GM04504 (cell line): ENCODE measurements around the gene NBAS.
"Not testable (repeated sequence)": the region's sequence is repeated elsewhere in the genome, so short reads cannot be mapped to it uniquely, and the experiment has no call there.

Source experiments
- DNase-seq: peaks from one replicate; pipeline ENCODE4 v3.0.0-alpha.2; 2012; ENCODE audit warnings: low read depth

The NBAS gene

DNA sequence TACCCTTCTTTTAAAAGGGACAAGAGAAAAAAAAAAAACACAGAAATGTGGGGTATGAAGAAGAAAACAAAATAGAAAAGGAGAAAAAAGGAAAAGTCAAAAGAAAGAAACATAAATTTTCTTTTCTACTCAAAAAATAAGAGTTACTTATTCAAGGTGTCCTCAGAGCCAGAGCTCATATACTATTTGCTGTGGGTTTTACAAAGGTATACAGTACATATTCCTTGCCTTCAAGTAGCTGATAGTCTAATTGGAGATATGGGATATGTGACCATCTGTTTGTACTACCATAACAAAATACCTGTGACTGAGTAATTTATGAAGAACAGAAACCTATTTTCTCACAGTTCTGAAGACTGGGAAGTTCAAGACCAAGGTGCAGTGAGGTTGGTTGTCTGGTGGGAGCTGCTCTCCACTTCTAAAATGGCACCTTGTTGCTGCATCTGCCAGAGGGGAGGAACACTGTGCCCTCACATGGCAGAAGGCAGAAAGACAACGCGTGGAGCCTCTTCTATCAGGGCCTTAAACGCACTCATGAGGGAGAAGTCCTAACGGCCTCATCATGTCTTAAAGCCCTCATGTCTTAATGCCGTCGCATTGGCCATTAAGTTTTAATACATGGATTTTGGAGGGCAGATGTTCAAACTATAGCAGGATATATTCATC lies 33.9 kb downstream of the NBAS start:
- DNase-seq, result no peak

DNA sequence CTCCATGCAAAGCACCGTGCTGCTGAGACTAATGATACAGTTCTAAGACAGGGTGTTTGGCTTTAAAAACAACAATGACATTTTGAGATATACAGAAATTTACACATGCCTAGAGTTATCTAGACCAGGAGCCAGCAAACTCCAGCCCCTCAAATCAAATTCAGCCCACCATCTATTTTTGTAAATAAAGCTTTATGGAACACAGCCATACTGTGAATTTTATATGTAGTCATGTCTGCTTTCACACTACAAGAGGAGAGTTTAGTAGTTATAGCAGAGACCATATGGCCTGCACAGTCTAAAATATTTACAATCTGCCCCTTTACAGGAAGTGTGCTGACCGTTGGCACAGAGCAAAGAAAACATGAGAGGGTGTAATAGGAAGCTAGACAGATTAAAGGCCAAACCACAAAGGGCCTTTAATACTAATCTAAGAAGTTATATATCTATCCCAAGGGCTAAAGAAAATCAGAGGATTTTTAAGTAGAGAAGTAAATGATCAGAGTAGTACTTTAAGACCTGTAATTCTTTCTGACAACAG lies 39.4 kb downstream of the NBAS start:
- DNase-seq, result no peak

DNA sequence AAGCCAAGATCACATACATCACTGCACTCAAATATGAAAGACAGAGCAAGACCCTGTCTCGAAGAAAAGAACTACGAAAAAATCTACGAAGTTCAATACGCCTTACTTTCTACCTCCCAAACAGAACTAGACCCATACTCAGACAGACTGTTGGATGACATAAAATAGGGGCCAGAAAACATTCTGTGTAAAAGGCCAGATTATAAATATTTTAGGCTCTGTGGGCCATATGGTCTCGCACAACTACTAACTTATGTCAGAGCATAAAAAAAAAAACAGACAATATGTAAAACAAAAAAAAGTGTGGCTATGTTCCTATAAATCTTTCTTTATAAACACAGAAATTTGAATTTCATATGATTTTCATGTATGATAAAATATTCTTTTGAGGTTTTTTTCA lies 40.8 kb downstream of the NBAS start:
- DNase-seq, result no peak

DNA sequence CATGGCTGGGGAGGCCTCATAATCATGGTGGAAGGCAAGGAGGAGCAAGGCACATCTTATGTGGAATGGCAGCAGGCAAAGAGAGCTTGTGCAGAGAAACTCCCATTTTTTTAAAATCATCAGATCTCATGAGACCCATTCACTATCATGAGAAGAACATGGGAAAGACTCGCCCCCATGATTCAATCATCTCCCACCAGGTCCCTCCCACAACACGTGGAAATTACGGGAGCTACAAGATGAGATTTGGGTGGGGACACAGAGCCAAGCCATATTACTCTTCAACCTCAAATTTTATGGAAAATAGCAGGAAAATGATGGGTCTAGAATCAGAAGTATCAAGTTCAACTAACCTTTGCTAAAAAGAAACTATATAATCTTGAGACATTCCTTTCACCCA lies 42.4 kb downstream of the NBAS start:
- DNase-seq, result not testable (repeated sequence)

DNA sequence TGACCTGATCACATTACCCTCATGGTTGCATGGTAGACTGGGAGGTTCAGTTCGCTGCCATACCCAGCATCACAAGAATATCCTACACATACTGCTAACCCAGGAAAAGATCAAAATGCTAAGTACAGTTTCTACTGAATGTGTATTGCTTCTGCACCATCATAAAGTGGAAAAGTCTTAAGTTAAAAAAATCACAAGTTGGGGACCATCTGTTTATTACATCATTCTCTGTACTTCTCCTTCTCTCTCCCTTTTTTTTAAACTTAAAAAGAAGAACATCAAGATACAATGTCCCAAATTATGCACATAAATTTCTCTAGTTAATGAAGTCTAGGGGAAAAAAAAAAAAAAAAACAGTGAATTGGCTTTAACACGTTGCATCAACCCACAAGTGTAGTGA lies 43.3 kb downstream of the NBAS start:
- no peak for DNase-seq

DNA sequence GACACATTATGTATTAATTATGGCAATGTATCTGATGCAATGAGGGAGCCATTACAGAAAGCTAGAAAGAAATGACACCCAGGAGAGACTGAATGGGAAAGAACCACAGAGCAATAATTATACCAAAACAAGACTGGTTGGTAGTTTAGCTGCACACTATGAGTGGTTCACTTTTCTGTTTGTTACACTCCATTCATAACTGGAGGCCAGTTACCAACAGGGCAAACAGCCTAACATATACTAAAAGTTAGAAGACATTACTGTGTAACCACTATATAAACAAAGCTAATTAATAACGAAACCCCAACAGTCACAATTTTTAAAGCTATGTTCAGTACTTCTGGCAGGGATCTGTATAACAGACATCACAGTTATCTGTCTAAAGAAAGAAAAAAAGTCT lies 49.4 kb downstream of the NBAS start:
- no peak for DNase-seq

DNA sequence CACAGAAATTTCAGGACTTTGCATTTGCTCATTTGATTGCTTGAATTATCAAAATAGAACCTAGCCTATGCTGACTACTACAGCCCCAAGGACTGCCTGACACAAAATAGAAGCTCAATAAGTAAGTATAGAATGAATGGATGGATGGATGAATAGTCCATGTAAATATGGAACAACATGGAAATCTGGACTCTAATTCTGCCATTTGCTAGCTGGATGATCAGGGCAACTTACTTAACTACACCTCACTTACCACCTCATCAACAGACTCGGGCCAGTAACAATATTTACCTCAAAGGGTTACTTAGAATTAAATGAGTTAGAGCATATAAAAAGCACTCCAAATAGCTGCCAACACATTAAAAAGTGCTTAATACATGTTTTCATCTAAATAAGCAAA lies 50.6 kb downstream of the NBAS start:
- no peak for DNase-seq

DNA sequence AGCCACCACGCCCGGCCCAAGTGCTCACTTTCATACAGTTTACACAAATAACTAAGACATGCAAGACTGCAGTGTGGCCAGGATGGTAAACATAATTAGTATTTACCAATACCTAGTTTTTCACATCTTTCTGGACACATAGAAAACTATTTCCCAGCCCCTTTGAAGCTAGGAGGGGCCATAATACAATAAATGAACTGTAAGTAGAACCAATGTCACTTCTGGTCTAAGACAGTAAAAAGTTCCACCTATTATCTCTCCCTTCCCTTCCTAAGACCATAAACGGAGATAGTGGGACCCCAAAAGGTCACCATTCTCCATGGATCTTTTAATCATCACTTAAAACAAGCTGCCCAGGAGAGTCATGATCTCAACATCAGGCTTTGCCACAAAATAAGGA lies 51.0 kb downstream of the NBAS start:
- DNase-seq, result no peak

DNA sequence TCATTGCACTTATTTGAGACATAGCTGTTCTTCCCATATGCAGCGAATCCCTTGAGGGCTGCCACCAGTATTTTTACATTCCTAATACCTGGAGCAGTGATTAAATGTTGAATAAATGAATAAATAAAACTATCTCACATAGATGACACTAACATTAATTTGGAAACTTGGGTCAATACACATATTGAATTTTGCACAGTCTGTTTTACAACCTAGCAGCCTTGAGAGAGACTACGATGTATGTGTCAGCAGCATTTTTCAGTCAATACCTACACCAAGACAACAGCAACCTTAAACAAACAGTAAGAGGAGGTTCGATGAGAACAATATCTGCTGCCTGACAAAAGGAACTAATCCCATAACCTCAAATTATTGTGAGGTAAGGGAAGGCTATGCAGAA lies 53.4 kb downstream of the NBAS start:
- no peak for DNase-seq

DNA sequence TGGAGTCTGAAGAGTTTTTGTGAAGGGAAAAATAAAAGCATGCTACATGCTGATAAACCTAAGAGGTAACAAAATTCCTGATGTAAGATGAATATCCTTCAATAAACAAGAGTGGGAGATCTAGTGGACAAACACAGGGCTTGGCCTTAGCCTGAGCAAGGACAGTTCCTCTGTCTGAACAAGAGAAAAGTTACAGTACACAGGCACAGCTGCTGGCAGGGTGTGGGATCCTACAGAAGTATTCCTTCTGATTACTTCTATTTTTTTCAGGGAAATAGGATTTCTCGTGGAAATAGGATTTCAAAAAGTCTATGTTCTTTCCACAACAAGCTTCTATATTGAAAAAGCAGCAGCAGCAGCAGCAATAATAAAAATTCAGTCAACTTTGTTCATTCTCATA lies 54.1 kb downstream of the NBAS start:
- no peak for DNase-seq

DNA sequence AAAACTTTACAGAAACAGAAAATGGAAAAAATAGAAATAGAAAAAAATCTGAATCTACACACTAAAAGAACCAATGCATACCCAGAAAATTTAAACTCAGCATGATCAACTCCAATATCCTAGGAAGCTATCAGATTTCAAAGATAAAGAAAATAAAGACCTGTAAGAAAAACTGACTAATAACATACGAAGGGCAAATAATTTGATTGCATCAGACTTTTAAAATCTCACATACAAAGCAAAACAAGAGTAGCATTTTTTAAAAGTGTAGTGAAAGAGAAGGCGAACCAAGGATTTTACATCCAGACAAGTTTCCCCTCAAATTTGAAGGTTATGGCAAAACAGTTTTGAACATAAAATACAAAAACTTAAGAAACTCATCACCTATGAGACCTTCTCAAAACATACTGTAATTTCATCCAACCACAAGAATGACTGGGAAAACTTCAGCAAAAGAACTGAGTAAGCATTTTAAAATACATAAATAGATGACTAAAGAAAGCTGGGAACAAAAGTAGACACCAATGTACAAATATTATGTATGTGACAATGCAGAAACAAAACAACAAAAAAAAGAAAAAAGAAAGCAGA lies 54.8 kb downstream of the NBAS start:
- DNase-seq, result no peak

DNA sequence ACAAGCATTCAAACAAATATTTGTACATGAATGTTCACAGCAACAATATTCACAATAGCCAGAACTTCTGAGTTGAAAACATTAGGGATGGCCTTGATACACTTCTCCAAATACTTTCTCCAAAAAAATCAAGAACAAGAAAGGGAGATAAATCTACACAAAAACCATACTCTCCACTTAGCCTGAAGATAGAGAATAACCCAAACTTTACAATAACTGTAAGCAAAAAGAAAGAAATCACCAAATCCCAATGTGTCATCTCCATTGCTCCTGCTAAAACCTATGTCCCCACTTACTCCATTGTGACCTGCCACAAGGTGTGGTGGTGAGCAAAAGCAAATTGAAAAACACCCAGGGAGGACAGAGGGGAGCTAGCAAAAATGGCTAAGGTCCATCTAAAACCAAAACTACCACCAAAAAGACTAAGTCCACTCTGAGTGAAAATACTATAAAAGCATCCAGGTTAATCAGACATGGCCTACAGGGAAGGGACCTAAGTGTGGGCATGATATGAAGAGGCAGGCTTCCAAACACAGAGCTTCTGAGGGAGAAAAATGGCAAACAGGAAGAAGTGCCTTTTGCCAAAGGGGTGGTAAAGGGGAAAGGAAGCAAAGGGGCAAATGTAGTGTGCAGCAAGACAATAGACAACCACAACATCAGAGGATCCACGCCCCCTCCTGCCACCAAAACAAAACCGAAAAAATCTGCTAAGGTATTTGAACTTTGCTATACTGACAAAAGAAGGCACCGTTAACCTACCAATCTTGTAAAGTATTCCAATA lies 56.1 kb downstream of the NBAS start:
- no peak for DNase-seq

DNA sequence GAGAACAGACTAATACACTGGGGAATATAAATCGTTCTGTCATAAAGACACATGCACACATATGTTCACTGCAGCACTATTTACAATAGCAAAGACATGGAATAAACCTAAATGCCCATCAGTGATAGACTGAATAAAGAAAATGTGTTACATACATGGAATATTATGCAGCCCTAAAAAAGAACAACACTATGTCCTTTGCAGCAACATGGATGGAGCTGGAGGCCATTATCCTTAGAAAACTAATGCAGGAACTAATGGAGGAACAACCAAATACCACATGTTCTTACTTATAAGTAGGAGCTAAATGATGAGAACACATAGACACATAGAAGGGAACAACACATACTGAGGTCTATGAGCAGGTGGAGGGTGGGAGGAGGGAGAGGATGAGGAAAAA lies 61.9 kb downstream of the NBAS start:
- DNase-seq, result not testable (repeated sequence)

DNA sequence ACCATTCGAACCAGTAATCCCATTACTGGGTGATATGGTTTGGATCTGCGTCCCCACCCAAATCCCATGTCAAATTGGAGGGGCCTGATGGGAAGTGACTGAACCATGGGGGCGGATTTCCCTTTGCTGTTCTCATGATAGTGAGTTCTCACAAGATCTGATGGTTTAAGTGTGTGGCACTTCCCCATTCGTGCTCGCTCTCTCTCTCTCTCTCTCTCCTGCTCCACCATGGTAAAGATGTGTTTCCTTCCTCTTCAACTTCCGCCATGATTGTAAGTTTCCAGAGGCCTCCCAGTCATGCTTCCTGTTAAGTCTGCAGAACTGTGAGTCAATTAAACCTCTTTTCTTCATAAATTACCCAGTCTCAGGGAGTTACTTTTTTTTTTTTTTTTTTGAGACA lies 62.6 kb downstream of the NBAS start:
- DNase-seq, result no peak

DNA sequence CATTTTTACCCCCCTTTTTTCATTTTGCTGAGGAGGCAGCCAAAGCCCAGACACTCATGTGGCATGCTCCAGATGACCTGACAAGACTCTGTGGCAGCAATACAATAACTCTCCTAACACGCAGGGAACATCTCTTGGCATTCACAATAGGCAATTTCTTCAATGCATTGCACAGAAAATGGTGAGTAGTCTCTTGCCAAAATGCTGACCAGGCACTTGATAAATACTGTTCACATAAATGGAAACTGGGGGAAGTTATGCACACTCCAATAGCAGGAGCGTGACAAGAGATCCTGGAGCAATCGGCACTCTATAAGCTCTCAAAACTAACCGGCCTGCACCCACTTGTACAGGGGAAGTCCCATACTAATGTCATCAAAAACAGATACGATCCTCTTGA lies 66.3 kb downstream of the NBAS start:
- DNase-seq, result no peak

DNA sequence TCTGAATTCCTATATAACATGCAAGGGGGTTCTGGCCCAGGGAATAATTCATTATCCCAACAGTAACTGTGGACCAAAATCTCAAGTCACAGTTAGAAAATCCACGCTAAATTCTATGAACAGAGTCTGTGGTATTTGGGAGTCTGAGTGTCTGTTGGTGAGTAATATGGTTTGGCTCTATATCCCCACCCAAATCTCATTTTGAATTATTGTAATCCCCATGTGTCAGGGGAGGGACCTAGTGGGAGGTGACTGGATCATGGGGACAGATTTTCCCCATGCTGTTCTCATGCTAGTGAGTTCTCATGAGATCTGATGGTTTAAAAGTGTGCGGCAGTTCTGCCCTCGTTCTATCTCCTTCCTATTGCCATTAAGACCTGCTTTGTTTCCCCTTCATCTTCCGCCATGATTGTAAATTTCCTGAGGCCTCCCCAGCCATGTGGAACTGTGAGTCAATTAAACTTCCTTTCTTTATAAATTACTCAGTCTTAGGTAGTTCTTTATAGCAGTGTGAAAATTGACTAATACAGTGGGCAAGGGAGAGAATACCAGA lies 68.3 kb downstream of the NBAS start:
- no peak for DNase-seq

DNA sequence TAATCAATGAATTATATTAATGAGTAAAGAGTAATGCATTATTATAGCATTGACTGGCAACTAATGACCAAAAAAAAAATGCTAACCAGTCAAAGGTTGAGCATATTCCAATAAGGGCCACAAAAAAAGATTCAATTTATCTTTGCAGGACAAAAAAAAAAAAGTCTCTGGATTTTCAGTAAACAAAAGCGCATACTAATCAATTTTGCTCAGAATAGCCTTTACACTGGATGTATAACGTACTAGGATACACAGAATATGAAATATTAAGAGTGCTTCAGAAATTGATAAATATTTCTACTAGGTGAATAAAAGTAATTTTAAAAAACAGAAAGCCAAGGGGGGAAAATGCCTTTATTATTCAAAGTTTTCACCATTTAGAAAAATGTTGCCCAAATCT lies 74.4 kb downstream of the NBAS start:
- no peak for DNase-seq

DNA sequence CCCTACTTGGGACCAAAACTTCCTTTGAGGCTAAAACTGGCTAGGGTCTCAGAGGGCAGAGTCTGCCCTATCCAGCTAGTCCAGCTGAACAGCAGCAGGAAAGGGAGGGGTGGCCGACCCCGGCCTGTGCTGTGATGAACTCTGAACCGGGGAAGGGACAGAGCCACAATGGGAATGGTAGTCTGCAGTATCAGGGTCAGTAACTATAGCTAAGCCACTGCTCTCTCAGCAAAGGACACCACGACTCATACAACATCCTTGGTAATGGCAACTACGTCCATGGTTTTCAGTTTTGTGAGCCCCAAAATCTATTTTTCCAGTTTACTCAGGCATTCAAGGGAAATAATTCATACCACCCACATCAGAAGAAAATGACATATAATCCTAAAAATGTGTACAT lies 75.2 kb downstream of the NBAS start:
- no peak for DNase-seq

DNA sequence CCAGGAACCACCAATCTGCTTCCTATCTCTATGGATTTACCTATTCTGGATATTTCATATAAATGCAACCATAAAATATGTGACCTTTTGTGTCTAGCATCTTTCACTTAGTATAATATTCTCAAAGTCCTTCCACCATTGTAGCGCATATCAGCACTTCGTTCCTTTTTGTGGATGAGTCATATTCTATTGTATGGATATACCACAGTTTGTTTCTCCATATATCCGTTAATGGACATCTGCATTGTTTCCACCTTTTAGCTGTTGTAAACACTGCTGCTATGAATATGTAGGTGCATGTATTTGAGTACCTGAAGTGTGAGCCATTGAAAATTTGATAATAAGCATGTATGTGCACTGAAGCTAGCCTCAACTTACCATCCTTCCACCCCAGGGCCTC lies 80.1 kb downstream of the NBAS start:
- no peak for DNase-seq

DNA sequence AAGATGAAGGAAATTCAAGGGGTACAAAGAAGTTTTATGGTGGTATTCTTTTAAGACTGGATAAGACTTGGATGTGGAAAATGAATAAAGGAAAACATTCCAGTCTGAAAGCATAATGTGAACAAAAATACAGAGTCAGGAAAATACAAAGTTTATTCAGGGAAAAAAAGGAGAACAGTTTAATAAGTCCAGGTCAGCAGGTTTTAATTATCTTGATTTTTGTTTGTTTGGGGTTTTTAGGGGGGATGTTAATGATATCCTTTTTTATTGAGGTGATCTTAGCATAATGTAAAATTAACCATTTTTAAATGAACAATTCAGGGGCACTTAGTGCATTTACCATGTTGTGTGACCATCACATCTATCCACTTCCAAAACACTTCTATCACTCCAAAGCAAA lies 80.6 kb downstream of the NBAS start:
- no peak for DNase-seq

DNA sequence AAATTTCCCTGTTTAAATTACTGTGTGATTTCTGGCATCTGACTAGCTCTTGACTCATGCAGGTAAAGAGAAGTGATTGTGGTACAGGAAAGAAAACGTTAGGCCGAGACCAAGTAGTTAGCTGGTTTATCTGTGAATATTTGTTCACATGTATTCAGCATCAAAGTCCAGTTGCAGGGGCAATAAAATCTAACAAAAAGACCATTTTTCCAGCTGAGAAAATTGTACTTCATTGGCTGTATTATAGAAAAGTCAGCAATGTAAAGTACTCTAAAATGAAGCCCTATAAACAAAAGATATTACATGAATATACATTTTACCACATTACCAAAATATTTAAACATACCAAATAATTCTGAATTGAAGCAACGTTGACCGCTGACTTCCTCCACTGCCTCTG lies 88.3 kb downstream of the NBAS start:
- no peak for DNase-seq

DNA sequence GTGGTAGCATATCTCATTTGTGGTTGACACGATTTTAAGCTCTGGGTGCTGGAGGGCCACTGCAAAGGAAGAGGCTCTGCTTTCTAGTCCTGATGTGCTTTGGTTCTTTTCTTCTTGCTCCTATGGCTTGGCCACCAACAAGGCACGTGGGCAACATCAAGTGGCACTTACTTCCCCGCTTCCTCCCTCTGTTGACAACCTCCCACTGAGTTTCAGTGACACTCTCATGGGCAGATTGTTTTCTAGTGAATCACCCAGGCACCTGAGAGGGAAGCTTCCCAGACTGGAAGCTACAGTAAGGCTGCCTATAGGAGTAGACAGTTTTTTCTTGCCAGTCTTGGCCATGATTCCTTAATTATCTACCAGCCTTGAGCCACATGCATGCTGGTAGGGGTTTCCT lies 89.0 kb downstream of the NBAS start:
- no peak for DNase-seq

DNA sequence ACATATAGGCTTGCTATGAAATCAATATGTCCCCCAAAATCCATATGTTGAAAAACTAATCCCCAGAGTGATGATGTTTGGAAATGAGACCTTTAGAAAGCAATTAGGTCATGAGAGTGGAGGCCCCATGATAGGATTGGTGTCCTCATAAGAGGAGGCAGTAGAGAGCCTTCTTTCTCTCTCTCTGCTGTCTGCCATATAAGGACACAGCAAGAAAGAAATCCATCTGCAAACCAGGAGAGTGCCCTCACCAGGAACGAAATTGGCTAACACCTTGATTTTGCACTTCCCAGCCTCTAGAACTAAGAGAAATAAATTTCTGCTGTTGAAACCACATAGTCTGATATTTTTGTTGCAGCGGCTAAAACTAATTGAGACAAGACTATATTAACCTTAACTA lies 89.5 kb downstream of the NBAS start:
- DNase-seq, result no peak
